HL-60 (cell line): ENCODE data around the gene VSTM2L.

Source experiments
- DNase-seq, 2 experiments: peaks; one replicate each; pipeline ENCODE4 v3.0.0-alpha.2; 2010 to 2020; ENCODE audit warnings: low read depth in 1 of 2, low spot score in 1 of 2
- H3K27ac ChIP-seq: fragments of 250-450 bp; sonication (Bioruptor Pico); replicated peaks from 2 replicates; pipeline ENCODE4 v1.5.1; 2020; ENCODE audit warnings: mild to moderate bottlenecking, moderate library complexity
- H3K27me3 ChIP-seq: fragments of 250-450 bp; sonication (Bioruptor Pico); 2 replicates; pipeline ENCODE4 v1.5.1; 2021; ENCODE audit warnings: mild to moderate bottlenecking, moderate library complexity; ENCODE audit not compliant: insufficient read depth, poor library complexity, severe bottlenecking
- H3K4me3 ChIP-seq: replicated peaks from 2 replicates; pipeline ENCODE4 v1.5.1; 2011; ENCODE audit warnings: mild to moderate bottlenecking, control low read depth, low read length; ENCODE audit not compliant: insufficient read depth
- CTCF ChIP-seq: IDR thresholded peaks from one replicate; pipeline ENCODE4 v1.5.1; 2011; ENCODE audit warnings: low read length, control low read depth, inconsistent platforms; ENCODE audit not compliant: insufficient read depth
- GABPA ChIP-seq: IDR thresholded peaks from 2 replicates; pipeline ENCODE4 v1.6.1; 2012; ENCODE audit warnings: low read depth
- POLR2AphosphoS5 ChIP-seq: IDR thresholded peaks from 2 replicates; pipeline ENCODE4 v1.6.1; 2012; ENCODE audit warnings: low read depth
- REST ChIP-seq: IDR thresholded peaks from 2 replicates; pipeline ENCODE4 v1.6.1; 2012; ENCODE audit warnings: low read depth; ENCODE audit not compliant: insufficient replicate concordance
- SPI1 ChIP-seq: IDR thresholded peaks from 2 replicates; pipeline ENCODE4 v1.6.1; 2012; ENCODE audit warnings: low read depth, mild to moderate bottlenecking, borderline replicate concordance

Gene VSTM2L

GRCh38 chr20:37918035-37918434 lies 15.1 kb downstream of the VSTM2L start:
- Histone ChIP-seq H3K27ac (no peak overlapping the region), H3K4me3 (no peak overlapping the region), H3K27me3 (peaks cover 43% of the 10 kb centered on the region)
- DNase-seq = no peak
- TF ChIP-seq GABPA (no peak), POLR2AphosphoS5 (no peak), SPI1 (no peak)

GRCh38 chr20:37919389-37920040 lies 16.6 kb downstream of the VSTM2L start:
- Histone ChIP-seq H3K4me3 (no peak overlapping the region), H3K27ac (no peak overlapping the region), H3K27me3 (peaks cover 42% of the 10 kb centered on the region)

GRCh38 chr20:37920270-37920669 lies 17.3 kb downstream of the VSTM2L start:
- DNase-seq = no peak
- peaks cover 37% of the 10 kb centered on the region for H3K27me3 ChIP-seq

More at GRCh38 chr20:37919389-37920040, 16.6 kb downstream of the VSTM2L start:
- DNase-seq = no peak
- no peak for TF ChIP-seq POLR2AphosphoS5
- no peak for TF ChIP-seq REST
- TF ChIP-seq SPI1 = no peak
- TF ChIP-seq GABPA = no peak
- TF ChIP-seq CTCF = no peak

More at GRCh38 chr20:37920270-37920669, 17.3 kb downstream of the VSTM2L start:
- H3K27ac ChIP-seq = no peak overlapping the region
- TF ChIP-seq REST (no peak), CTCF (no peak), POLR2AphosphoS5 (no peak), GABPA (no peak), SPI1 (no peak)
- no peak overlapping the region for H3K4me3 ChIP-seq
